ENCODE measurements around the gene SPECC1L. TPM values are rescaled to one million over a fixed set of nuclear protein-coding genes. Genes with fewer than 3 reads are reported as not detected.

The SPECC1L gene
- total RNA-seq, 1 donor from 2014 or later = 69.2 TPM

DNA sequence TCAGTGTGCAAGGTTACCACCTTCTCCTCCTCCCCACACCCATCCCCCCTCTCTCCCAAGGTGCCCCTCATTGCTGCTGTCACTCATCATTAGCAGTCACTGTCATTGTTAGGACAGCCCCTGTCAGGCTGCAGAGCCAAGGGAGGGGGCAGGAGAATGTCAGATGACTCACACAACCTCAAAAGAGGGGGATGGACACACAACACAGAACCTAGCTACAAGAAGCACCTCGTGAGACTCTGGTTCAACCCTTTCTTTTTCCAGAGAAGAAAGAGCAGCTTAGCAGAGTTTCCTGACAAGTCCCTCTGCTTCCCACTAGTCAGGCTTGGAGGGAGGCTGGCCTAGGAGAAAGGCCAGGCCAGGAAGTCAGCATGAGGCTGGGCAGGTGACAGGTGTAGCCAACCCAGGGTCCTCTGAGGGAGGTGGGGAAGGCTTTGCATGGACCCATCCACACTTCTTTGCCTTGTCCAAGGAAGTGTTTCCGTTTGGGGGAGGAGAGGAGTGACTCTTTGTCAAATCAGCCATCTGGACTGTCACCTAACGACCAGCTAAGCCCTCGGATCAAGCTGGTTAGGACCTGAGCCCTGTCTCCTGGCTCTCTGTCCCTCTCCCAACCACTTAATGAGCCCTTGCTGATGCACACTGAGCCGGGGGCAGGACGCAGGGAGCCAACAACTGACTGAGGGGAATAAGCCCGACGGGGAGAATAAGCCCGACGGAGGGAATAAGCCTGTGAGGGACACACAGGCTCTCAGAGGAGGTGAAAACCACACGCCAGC is 175.0 kb downstream of the SPECC1L start:
- Mint-ChIP-seq H3K36me3 (ENCODE audit: low read depth, unreplicated experiment) (peaks cover 2% of the 10 kb centered on the region), H3K4me3 (ENCODE audit: unreplicated experiment) (peak overlapping the region; percentile 34), H3K27me3 (ENCODE audit: low read depth, unreplicated experiment) (peaks cover 17% of the 10 kb centered on the region), H3K4me1 (ENCODE audit: low read depth, unreplicated experiment) (peaks cover 9% of the 10 kb centered on the region), H3K9me3 (ENCODE audit: unreplicated experiment) (peaks cover 7% of the 10 kb centered on the region), H3K27ac (ENCODE audit: unreplicated experiment) (no peak overlapping the region)
- Histone ChIP-seq H3K4me2 (ENCODE audit: low read length) (peak overlapping the region; percentile 31), H2AFZ (ENCODE audit: low read depth, low read length) (no peak overlapping the region), H4K20me1 (ENCODE audit: insufficient read depth, low read length) (no peaks in the 10 kb centered on the region), H3K9me3 (ENCODE audit: insufficient read depth, low read depth, low read length) (no peaks in the 10 kb centered on the region), H3K27ac (ENCODE audit: low read depth, low read length) (no peak overlapping the region), H3K4me3 (ENCODE audit: insufficient read depth, low read depth, low read length) (no peak overlapping the region), H3K4me1 (ENCODE audit: insufficient read depth, low read length) (peaks cover 9% of the 10 kb centered on the region), H3K9ac (ENCODE audit: low read length) (no peak overlapping the region), H3K36me3 (ENCODE audit: insufficient read depth, low read length) (no peaks in the 10 kb centered on the region), H3K79me2 (ENCODE audit: insufficient read depth, low read length) (no peaks in the 10 kb centered on the region), H3K27me3 (ENCODE audit: insufficient read depth, low read length) (no peaks in the 10 kb centered on the region)
- TF ChIP-seq, protein P1, sequence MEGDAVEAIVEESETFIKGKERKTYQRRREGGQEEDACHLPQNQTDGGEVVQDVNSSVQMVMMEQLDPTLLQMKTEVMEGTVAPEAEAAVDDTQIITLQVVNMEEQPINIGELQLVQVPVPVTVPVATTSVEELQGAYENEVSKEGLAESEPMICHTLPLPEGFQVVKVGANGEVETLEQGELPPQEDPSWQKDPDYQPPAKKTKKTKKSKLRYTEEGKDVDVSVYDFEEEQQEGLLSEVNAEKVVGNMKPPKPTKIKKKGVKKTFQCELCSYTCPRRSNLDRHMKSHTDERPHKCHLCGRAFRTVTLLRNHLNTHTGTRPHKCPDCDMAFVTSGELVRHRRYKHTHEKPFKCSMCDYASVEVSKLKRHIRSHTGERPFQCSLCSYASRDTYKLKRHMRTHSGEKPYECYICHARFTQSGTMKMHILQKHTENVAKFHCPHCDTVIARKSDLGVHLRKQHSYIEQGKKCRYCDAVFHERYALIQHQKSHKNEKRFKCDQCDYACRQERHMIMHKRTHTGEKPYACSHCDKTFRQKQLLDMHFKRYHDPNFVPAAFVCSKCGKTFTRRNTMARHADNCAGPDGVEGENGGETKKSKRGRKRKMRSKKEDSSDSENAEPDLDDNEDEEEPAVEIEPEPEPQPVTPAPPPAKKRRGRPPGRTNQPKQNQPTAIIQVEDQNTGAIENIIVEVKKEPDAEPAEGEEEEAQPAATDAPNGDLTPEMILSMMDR (IDR thresholded peaks at IDR 0.05; ENCODE audit: insufficient read depth, low read depth, low read length) = no peak
- no peak for TF ChIP-seq EZH2 (IDR thresholded peaks at IDR 0.05; ENCODE audit: insufficient read depth, low read length)
- no peak for FAIRE-seq
- no peak for DNase-seq (ENCODE audit: low read depth)

DNA sequence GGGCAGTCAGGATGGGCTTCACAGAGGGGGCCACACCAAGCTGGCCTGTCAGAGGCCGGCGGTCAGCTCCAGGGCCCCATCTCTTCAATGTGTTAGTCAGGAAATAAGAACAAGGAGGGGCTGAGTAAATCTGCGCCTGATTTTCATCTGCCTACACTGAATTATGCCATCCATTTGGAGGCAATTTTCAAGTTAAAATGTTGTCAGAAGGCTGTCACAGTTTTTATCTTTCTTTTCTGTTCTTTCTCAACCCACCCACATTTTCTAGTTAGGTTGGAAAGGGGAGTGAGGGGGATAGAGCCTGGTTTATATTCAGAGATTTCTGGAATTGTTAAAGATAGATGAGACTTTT is 175.6 kb downstream of the SPECC1L start:
- Histone ChIP-seq H3K36me3 (ENCODE audit: insufficient read depth, low read length) (no peaks in the 10 kb centered on the region), H3K4me2 (ENCODE audit: low read length) (no peak overlapping the region), H4K20me1 (ENCODE audit: insufficient read depth, low read length) (no peaks in the 10 kb centered on the region), H3K27me3 (ENCODE audit: insufficient read depth, low read length) (no peaks in the 10 kb centered on the region), H3K9ac (ENCODE audit: low read length) (no peak overlapping the region), H3K4me3 (ENCODE audit: insufficient read depth, low read depth, low read length) (no peak overlapping the region), H3K4me1 (ENCODE audit: insufficient read depth, low read length) (peaks cover 9% of the 10 kb centered on the region), H3K79me2 (ENCODE audit: insufficient read depth, low read length) (no peaks in the 10 kb centered on the region), H2AFZ (ENCODE audit: low read depth, low read length) (no peak overlapping the region), H3K9me3 (ENCODE audit: insufficient read depth, low read depth, low read length) (no peaks in the 10 kb centered on the region), H3K27ac (ENCODE audit: low read depth, low read length) (no peak overlapping the region)
- Mint-ChIP-seq H3K27me3 (ENCODE audit: low read depth, unreplicated experiment) (peaks cover 17% of the 10 kb centered on the region), H3K4me1 (ENCODE audit: low read depth, unreplicated experiment) (peaks cover 9% of the 10 kb centered on the region), H3K36me3 (ENCODE audit: low read depth, unreplicated experiment) (no peaks in the 10 kb centered on the region), H3K9me3 (ENCODE audit: unreplicated experiment) (peaks cover 3% of the 10 kb centered on the region), H3K27ac (ENCODE audit: unreplicated experiment) (no peak overlapping the region), H3K4me3 (ENCODE audit: unreplicated experiment) (no peak overlapping the region)
- no peak for TF ChIP-seq EZH2 (IDR thresholded peaks at IDR 0.05; ENCODE audit: insufficient read depth, low read length)
- TF ChIP-seq, protein P1 (IDR thresholded peaks at IDR 0.05; ENCODE audit: insufficient read depth, low read depth, low read length) = no peak
- no peak for FAIRE-seq
- DNase-seq (ENCODE audit: low read depth) = no peak

DNA sequence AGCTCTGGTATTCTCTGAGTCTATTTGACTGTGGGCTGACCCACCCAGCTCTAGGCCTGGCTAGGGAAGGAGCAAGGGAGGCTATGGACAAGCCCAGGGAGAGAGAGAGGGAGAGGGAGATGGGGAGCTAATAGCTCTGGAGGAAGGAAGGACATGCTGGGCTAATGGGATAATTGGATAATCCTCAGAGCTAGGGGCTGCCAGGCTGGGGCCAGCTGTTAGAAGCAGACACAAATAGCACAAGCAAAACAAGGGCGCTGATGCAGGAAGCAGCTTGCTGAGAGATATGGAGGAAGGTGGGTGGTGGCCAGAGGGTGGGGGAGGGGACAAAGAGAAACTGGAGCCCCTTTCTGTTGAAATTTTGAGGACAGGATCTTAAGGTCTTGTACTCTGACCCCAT is 180.0 kb downstream of the SPECC1L start:
- H3K27ac ChIP-seq (ENCODE audit: low read depth, low read length) = no peak overlapping the region
- H3K4me1 ChIP-seq (ENCODE audit: insufficient read depth, low read length) = peaks cover 2% of the 10 kb centered on the region
- peaks cover 3% of the 10 kb centered on the region for H3K9me3 Mint-ChIP-seq (ENCODE audit: unreplicated experiment)
- H4K20me1 ChIP-seq (ENCODE audit: insufficient read depth, low read length) = no peaks in the 10 kb centered on the region
- H3K4me2 ChIP-seq (ENCODE audit: low read length) = no peak overlapping the region
- FAIRE-seq = no peak
- peaks cover 18% of the 10 kb centered on the region for H3K27me3 Mint-ChIP-seq (ENCODE audit: low read depth, unreplicated experiment)
- H3K4me3 Mint-ChIP-seq (ENCODE audit: unreplicated experiment) = no peak overlapping the region
- no peak overlapping the region for H2AFZ ChIP-seq (ENCODE audit: low read depth, low read length)
- H3K36me3 ChIP-seq (ENCODE audit: insufficient read depth, low read length) = no peaks in the 10 kb centered on the region
- H3K9ac ChIP-seq (ENCODE audit: low read length) = no peak overlapping the region
- H3K9me3 ChIP-seq (ENCODE audit: insufficient read depth, low read depth, low read length) = no peaks in the 10 kb centered on the region
- DNase-seq (ENCODE audit: low read depth) = no peak
- no peak overlapping the region for H3K27ac Mint-ChIP-seq (ENCODE audit: unreplicated experiment)
- H3K4me3 ChIP-seq (ENCODE audit: insufficient read depth, low read depth, low read length) = no peak overlapping the region
- TF ChIP-seq, protein P1 (IDR thresholded peaks at IDR 0.05; ENCODE audit: insufficient read depth, low read depth, low read length) = no peak
- TF ChIP-seq EZH2 (IDR thresholded peaks at IDR 0.05; ENCODE audit: insufficient read depth, low read length) = no peak
- H3K79me2 ChIP-seq (ENCODE audit: insufficient read depth, low read length) = no peaks in the 10 kb centered on the region
- H3K36me3 Mint-ChIP-seq (ENCODE audit: low read depth, unreplicated experiment) = no peaks in the 10 kb centered on the region
- H3K27me3 ChIP-seq (ENCODE audit: insufficient read depth, low read length) = no peaks in the 10 kb centered on the region
- H3K4me1 Mint-ChIP-seq (ENCODE audit: low read depth, unreplicated experiment) = peaks cover 5% of the 10 kb centered on the region
